ENCODE results near the gene ARSB. TPM values are rescaled to one million over a fixed set of nuclear protein-coding genes. Genes with fewer than 3 reads are reported as not detected.
A peak's percentile ranks its signal among the peaks of the same experiment; 100 is the strongest.

The ARSB gene
- total RNA-seq, 3 donors from 2014 or later = 9.8 to 17.6 (median 10.0) TPM

- intact Hi-C loops (cut with DNase I; ENCODE audit: low total_unique reads) = no loop called here
- DNase-seq (ENCODE audit: low spot score in 2 of 2) = no peak
- H3K9me3 ChIP-seq = no peaks in the 10 kb centered on the region
- H3K4me3 ChIP-seq = no peak overlapping the region
- H3K27ac ChIP-seq = no peak overlapping the region
- TF ChIP-seq CTCF (IDR thresholded peaks at IDR 0.05) (no peak), POLR2A (IDR thresholded peaks at IDR 0.05) (no peak), POLR2AphosphoS5 (IDR thresholded peaks at IDR 0.05) (no peak)
- no peaks in the 10 kb centered on the region for H3K27me3 ChIP-seq
- no peaks in the 10 kb centered on the region for H3K4me1 ChIP-seq
- no peaks in the 10 kb centered on the region for H3K36me3 ChIP-seq
Measured at GRCh38 chr5:78741019-78741418, 244.1 kb downstream of the ARSB start.

- intact Hi-C loops (cut with DNase I; ENCODE audit: low total_unique reads) = no loop called here
- TF ChIP-seq POLR2A (IDR thresholded peaks at IDR 0.05) (no peak), POLR2AphosphoS5 (IDR thresholded peaks at IDR 0.05) (no peak), CTCF (IDR thresholded peaks at IDR 0.05) (no peak)
- Histone ChIP-seq H3K9me3 (no peaks in the 10 kb centered on the region), H3K27me3 (no peaks in the 10 kb centered on the region), H3K4me1 (no peaks in the 10 kb centered on the region), H3K36me3 (no peaks in the 10 kb centered on the region), H3K27ac (peak overlapping the region in 1 of 2 donors; percentile 48), H3K4me3 (no peak overlapping the region)
- peak; percentile 29 to 65 for DNase-seq (ENCODE audit: low spot score in 2 of 2)
Measured at GRCh38 chr5:78738693-78739300, 246.3 kb downstream of the ARSB start.

- H3K4me3 ChIP-seq = no peak overlapping the region
- no peak for TF ChIP-seq CTCF (IDR thresholded peaks at IDR 0.05)
- TF ChIP-seq POLR2A (IDR thresholded peaks at IDR 0.05) = no peak
- H3K36me3 ChIP-seq = no peaks in the 10 kb centered on the region
- H3K4me1 ChIP-seq = no peaks in the 10 kb centered on the region
- no peaks in the 10 kb centered on the region for H3K9me3 ChIP-seq
- no peaks in the 10 kb centered on the region for H3K27me3 ChIP-seq
- no peak for DNase-seq (ENCODE audit: low spot score in 2 of 2)
- peak overlapping the region in 1 of 2 donors; percentile 48 for H3K27ac ChIP-seq
- intact Hi-C loops (cut with DNase I; ENCODE audit: low total_unique reads) = no loop called here
Measured at GRCh38 chr5:78738104-78738503, 247.0 kb downstream of the ARSB start.

GRCh38 chr5:78735834-78736463, 249.2 kb downstream of the ARSB start:
- H3K4me1 ChIP-seq = no peaks in the 10 kb centered on the region

More at GRCh38 chr5:78735834-78736463, 249.2 kb downstream of the ARSB start:
- no peak overlapping the region for H3K4me3 ChIP-seq
- H3K9me3 ChIP-seq = no peaks in the 10 kb centered on the region
- intact Hi-C loops (cut with DNase I; ENCODE audit: low total_unique reads) = no loop called here
- H3K27me3 ChIP-seq = no peaks in the 10 kb centered on the region
- peak overlapping the region; percentile 8 to 55 for H3K27ac ChIP-seq
- no peak for DNase-seq (ENCODE audit: low spot score in 2 of 2)
- TF ChIP-seq POLR2AphosphoS5 (IDR thresholded peaks at IDR 0.05) (no peak), CTCF (IDR thresholded peaks at IDR 0.05) (no peak), POLR2A (IDR thresholded peaks at IDR 0.05) (no peak)
- no peaks in the 10 kb centered on the region for H3K36me3 ChIP-seq

All from breast epithelium (tissue), 4 donors.